Ureter (tissue), 1 donor: ENCODE results near the gene NAB2. TPM values are rescaled to one million over a fixed set of nuclear protein-coding genes. Genes with fewer than 3 reads are reported as not detected.

ENCODE experiments used
- DNase-seq: peaks from one replicate; pipeline ENCODE4 v3.0.0-alpha.2; 2020; ENCODE audit warnings: low spot score
- total RNA-seq: library from RNA; stranded (reverse); gene quantifications from one replicate; pipeline ENCODE4 v1.2.4, GENCODE V29; 2023
- donor health status: DM: yes; HTN: yes; CAD: no.

Gene NAB2
- total RNA-seq, 1 donor from 2014 or later = 16.2 TPM

GRCh38 chr12:57133013-57133569 lies 44.2 kb downstream of the NAB2 start:
- DNase-seq = no peak

GRCh38 chr12:57133916-57134315 lies 45.0 kb downstream of the NAB2 start:
- DNase-seq = no peak

- DNase-seq = no peak
These were observed 46.0 kb downstream of the NAB2 start for GRCh38 chr12:57134949-57135348.

- peak; percentile 68 for DNase-seq
These were observed 46.8 kb downstream of the NAB2 start for GRCh38 chr12:57135527-57136326.

GRCh38 chr12:57138526-57139272 lies 49.8 kb downstream of the NAB2 start:
- DNase-seq = peak; percentile 82

DNA sequence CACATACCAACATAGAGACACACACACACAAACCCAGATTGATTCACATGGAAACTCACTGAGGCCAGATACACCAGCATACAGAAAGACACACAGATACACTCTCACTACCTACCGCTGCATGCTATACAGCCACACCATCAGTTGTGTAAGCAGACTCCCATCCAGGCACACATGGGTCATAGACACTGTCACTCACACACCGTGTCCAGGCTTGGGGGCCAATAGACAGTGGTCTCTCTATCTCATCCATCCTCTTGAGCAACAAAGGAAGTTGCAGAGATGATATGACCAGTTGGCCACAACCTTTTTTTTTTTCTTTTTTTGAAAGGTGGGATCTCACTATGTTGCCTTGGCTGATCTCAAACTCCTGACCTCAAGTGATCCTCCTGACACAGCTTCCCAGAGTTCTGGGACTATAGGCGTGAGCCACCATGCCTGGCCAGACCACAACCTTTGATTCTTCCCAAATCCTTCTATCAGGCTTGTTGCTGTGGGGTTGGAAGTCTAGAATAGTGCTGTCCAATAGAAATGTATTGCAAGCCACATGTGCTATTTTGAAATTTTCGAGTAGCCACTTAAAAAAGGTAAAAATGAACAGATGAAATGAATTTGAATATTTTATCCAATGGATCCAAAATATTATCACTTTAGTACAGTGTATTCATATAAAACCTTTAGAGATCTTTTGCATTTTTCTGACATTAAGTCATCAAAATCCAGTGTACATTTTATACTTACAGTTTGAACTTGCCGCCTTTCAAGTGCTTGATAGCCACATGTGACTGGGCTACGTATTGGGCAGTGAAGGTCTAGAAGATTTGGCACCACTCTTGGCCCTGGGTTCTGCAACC lies 51.1 kb downstream of the NAB2 start:
- DNase-seq = no peak

GRCh38 chr12:57141249-57141648 lies 52.3 kb downstream of the NAB2 start:
- no peak for DNase-seq

DNA sequence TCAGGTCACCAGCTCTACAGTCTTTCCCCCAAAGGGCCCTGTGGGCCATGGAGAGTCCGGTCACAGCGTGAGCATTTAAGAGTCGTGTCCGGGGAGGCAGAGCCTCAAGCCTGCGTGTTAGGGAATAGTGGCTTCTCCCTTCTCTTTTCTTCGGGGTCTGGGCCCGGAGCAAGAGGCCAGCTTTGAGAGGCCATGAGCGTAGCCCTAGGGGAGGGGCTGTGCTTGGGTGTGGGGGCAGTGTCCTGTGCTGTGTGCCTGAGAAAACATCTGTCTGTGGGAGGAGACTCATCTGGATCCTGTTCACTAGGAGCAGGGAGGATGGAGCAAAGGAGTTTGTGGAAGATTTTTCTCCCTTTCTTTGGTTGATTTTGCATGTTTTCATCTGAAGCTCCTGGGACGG lies 53.2 kb downstream of the NAB2 start:
- no peak for DNase-seq

GRCh38 chr12:57142727-57143126 lies 53.8 kb downstream of the NAB2 start:
- no peak for DNase-seq

- DNase-seq = no peak
These were observed 54.5 kb downstream of the NAB2 start for GRCh38 chr12:57143454-57143853.

Other genes starting within 250 kb of the NAB2 start
- not detected for gene SDR9C7, start 154.7 kb upstream of the NAB2 start, total RNA-seq
- 0.83 TPM for gene RDH16, start 131.5 kb upstream of the NAB2 start, total RNA-seq
- gene ZBTB39, start 82.6 kb upstream of the NAB2 start, total RNA-seq = 7.5 TPM
- not detected for gene TAC3, start 72.6 kb upstream of the NAB2 start, total RNA-seq
- 0.23 TPM for gene MYO1A, start 39.0 kb upstream of the NAB2 start, total RNA-seq
- 12.5 TPM for gene NEMP1, start 10.3 kb upstream of the NAB2 start, total RNA-seq
- 280 TPM for gene STAT6, start 22.2 kb downstream of the NAB2 start, total RNA-seq
- gene LRP1, start 39.4 kb downstream of the NAB2 start, total RNA-seq = 180 TPM
- not detected for gene LRP1-AS, start 58.5 kb downstream of the NAB2 start, total RNA-seq
- gene NXPH4, start 127.7 kb downstream of the NAB2 start, total RNA-seq = not detected
- 97.4 TPM for gene SHMT2, start 140.6 kb downstream of the NAB2 start, total RNA-seq
- 3.0 TPM for gene STAC3, start 162.1 kb downstream of the NAB2 start, total RNA-seq